GM19452 (cell line): ENCODE data around the gene SRP19.
"Not testable (repeated sequence)": the region's sequence is repeated elsewhere in the genome, so short reads cannot be mapped to it uniquely, and the experiment has no call there.

Experiments used
- ATAC-seq: cut with Tn5 transposase; IDR thresholded peaks from one replicate; pipeline ENCODE4 v1.9.1; 2021; ENCODE audit not compliant: unreplicated experiment

Gene SRP19

GRCh38 chr5:112869948-112870347 is 8.9 kb downstream of the SRP19 start:
- ATAC-seq, result peak; percentile 74

- ATAC-seq, result no peak
These were observed 9.9 kb downstream of the SRP19 start for GRCh38 chr5:112870966-112871365.

- ATAC-seq, result no peak
These were observed 15.3 kb downstream of the SRP19 start for GRCh38 chr5:112876362-112876761.

- ATAC-seq, result no peak
These were observed 17.0 kb downstream of the SRP19 start for GRCh38 chr5:112878101-112878500.

- peak; percentile 70 for ATAC-seq
These were observed 17.7 kb downstream of the SRP19 start for GRCh38 chr5:112878760-112879159.

DNA sequence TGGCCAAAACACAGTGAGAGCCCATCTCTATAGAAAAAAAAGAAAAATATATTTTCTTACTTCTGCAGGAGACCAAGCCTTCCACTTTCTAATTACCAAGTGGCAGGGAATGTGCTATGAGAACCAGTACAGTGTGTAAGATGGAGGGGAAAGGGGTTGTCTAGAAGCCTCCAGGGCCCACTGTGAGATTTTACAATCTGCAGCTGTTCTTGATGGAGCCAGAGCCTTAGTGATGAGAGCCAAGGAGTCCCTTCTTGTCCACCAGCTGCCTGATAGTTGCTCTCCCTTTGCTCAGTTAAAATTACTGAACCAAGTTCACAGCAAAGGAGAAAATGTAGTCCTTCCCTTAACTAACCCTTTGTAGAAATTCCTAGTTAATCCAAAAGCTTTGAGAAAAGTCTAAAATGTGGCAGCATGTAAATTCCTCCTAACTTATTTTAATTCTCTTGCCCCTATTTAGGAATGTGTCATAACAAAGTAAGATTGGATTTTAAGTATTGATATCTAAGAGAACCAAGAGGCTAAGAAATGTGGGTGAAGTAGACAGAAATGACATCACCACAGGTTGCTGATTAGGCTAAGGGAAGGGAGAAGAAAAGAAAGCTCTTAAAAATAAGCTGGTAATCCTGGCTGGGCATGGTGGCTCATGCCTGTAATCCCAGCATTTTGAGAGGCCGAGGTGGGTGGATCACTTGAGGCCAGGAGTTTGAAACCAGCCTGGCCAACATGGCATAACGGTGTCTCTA is 19.3 kb downstream of the SRP19 start:
- ATAC-seq, result no peak

GRCh38 chr5:112883192-112883591 is 22.1 kb downstream of the SRP19 start:
- no peak for ATAC-seq

- no peak for ATAC-seq
These were observed 23.9 kb downstream of the SRP19 start for GRCh38 chr5:112885001-112885400.

DNA sequence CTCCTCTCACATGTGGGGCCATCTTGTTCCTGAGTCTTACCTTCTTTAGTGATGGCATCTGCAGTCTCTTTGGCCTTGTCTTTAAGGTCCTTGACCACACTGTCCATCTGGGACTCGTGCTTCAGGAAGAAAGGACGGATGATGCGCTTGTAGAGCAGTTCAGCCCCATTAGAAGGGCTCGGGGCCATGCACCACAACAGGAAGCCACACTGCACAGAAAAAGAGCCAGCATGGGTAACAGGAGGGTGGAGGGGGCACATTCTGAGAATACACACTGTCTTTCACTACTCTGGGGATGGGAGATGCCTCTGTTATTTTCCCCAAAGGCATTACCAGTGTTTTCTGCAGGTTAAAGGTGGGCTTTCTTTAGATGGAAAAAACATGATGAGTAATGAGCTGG is 25.9 kb downstream of the SRP19 start:
- ATAC-seq, result no peak

- ATAC-seq, result not testable (repeated sequence)
These were observed 31.0 kb downstream of the SRP19 start for GRCh38 chr5:112892066-112892465.

GRCh38 chr5:112892776-112893175 is 31.7 kb downstream of the SRP19 start:
- ATAC-seq, result no peak

GRCh38 chr5:112895682-112896081 is 34.6 kb downstream of the SRP19 start:
- ATAC-seq, result no peak

GRCh38 chr5:112902561-112902960 is 41.5 kb downstream of the SRP19 start:
- ATAC-seq, result no peak

DNA sequence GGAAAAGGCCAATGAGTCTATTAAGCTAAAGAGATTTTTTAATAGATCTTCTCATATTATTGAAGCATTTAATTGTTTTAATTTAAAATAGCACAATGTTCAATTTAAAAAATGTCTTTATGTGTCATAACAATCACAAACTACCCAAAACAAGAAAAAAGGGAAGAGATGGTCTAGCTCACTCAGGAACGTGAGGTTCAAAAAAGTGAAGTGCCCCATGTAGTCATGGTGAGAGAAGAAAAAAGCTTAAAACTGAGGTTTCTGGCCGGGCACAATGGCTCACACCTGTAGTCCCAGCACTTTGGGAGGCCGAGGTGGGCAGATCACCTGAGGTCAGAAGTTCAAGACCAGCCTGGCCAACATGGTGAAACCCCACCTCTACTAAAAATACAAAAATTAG is 43.9 kb downstream of the SRP19 start:
- ATAC-seq, result not testable (repeated sequence)

- ATAC-seq, result no peak
These were observed 45.5 kb downstream of the SRP19 start for GRCh38 chr5:112906637-112907036.

GRCh38 chr5:112907166-112907631 is 46.1 kb downstream of the SRP19 start:
- ATAC-seq, result no peak

DNA sequence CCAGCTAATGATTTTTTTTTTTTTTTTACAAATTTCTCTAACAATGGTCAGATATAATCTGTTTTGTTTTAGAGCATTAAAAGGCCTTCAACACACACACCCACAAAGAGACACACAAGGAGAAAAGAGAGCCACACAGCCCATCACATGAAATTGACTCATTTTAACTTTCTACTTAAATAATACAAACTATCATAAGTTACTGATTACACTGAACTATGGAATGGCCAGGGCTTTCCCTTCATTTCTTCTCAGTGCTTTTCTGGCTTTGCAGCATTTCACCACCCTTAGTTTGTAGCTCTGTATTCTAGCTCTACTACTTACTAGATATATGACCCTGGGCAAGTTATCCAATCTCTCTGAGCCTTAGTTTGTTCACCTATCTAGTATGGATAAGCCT is 47.8 kb downstream of the SRP19 start:
- no peak for ATAC-seq

DNA sequence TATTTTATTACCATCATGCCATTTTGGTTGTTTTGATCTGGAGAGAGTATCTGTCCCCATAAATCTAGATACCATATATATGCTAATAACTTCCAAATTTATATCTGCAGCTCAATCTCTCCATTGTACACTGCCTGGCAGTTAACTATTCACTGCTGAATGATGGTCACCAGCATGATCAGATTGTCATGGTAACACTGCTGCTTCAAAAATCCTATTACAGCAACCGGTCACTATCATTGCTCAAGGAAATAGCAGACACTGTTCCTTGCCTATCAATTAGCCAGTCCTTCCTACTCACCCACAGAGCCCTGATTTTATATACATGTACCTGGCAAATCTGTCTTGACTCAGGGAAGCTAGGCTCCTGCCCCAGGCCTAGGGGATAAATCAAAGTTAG is 49.4 kb downstream of the SRP19 start:
- ATAC-seq, result no peak

GRCh38 chr5:112914584-112914983 is 53.5 kb downstream of the SRP19 start:
- no peak for ATAC-seq

- ATAC-seq, result no peak
These were observed 54.7 kb downstream of the SRP19 start for GRCh38 chr5:112915831-112916230.

- no peak for ATAC-seq
These were observed 56.4 kb downstream of the SRP19 start for GRCh38 chr5:112917453-112917995.

GRCh38 chr5:112918136-112918535 is 57.0 kb downstream of the SRP19 start:
- no peak for ATAC-seq

DNA sequence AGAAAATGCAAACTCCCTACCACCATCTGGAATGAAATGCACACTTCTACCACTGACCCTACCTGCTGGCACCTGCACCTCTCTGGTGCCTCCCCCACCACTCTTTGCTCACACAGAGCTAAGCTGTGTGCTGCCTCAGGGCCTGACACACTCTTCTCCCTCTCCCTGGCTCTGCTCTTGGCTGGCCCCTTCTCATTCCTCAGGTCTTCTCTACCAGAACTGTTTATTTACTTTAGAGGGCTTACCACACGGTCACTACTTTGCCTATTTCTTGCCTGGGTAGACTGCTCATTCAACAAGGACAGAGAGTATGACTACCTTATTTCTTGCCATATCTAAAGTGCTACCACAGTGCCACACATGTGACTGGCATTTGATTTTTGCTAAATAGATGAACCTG is 57.6 kb downstream of the SRP19 start:
- ATAC-seq, result no peak
